GM23338 (cell line): Measurements from ENCODE around the gene ARMC9. TPM values are rescaled to one million over a fixed set of nuclear protein-coding genes. Genes with fewer than 3 reads are reported as not detected.
"Not testable (repeated sequence)": the region's sequence is repeated elsewhere in the genome, so short reads cannot be mapped to it uniquely, and the experiment has no call there.

Source experiments
- ATAC-seq: fragments of 200-7000 bp; cut with Tn5 transposase; 3 replicates; pipeline ENCODE4 v1.9.1; 2020
- DNase-seq: peaks from one replicate; pipeline ENCODE4 v3.0.0-alpha.2; 2015; ENCODE audit warnings: low spot score
- H2AFZ ChIP-seq: fragments of 200-600 bp; sonication (generic); 2 replicates; pipeline ENCODE4 v1.8.0; 2016; ENCODE audit warnings: antibody characterized with exemption, mild to moderate bottlenecking, moderate library complexity
- H3F3A ChIP-seq: fragments of 200-600 bp; sonication (generic); replicated peaks from 2 replicates; pipeline ENCODE4 v1.8.0; 2017; ENCODE audit warnings: antibody characterized with exemption, mixed run types, low read depth
- H3K27ac ChIP-seq: fragments of 200-600 bp; sonication (generic); 2 replicates; pipeline ENCODE4 v1.6.1; 2016; ENCODE audit warnings: low read depth
- H3K27me3 ChIP-seq: fragments of 200-600 bp; sonication (generic); 2 replicates; pipeline ENCODE4 v1.8.0; 2016; ENCODE audit warnings: mild to moderate bottlenecking, mixed run types, moderate library complexity; ENCODE audit not compliant: insufficient read depth
- H3K36me3 ChIP-seq: fragments of 200-600 bp; sonication (generic); 2 replicates; pipeline ENCODE4 v1.8.0; 2016; ENCODE audit warnings: mild to moderate bottlenecking; ENCODE audit not compliant: insufficient read depth
- H3K4me1 ChIP-seq: fragments of 200-600 bp; sonication (generic); 2 replicates; pipeline ENCODE4 v1.8.0; 2016; ENCODE audit warnings: mild to moderate bottlenecking, moderate library complexity; ENCODE audit not compliant: insufficient read depth
- H3K4me2 ChIP-seq: fragments of 200-600 bp; sonication (generic); 2 replicates; pipeline ENCODE4 v1.7.1; 2017; ENCODE audit warnings: mixed run types
- H3K4me3 ChIP-seq: fragments of 200-600 bp; sonication (generic); 2 replicates; pipeline ENCODE4 v1.6.1; 2016; ENCODE audit warnings: mixed run types
- H3K79me2 ChIP-seq: fragments of 200-600 bp; sonication (generic); replicated peaks from 2 replicates; pipeline ENCODE4 v1.8.0; 2017; ENCODE audit warnings: mild to moderate bottlenecking; ENCODE audit not compliant: insufficient read depth
- H3K9me2 ChIP-seq: fragments of 200-600 bp; sonication (generic); 2 replicates; pipeline ENCODE4 v1.8.0; 2017; ENCODE audit not compliant: insufficient read depth
- H4K20me1 ChIP-seq: fragments of 200-600 bp; sonication (generic); replicated peaks from 2 replicates; pipeline ENCODE4 v1.8.0; 2017; ENCODE audit warnings: mild to moderate bottlenecking; ENCODE audit not compliant: insufficient read depth
- H3K27ac Mint-ChIP-seq: 2 replicates; pipeline ENCODE4 v1.8.0; 2020; ENCODE audit warnings: inconsistent platforms, mild to moderate bottlenecking, moderate library complexity, mixed read lengths
- H3K27me3 Mint-ChIP-seq: 3 replicates; pipeline ENCODE4 v1.8.0; 2022; ENCODE audit warnings: low read depth, mild to moderate bottlenecking, moderate library complexity, mixed read lengths, inconsistent platforms; ENCODE audit not compliant: insufficient read depth, poor library complexity
- H3K36me3 Mint-ChIP-seq: 3 replicates; pipeline ENCODE4 v1.8.0; 2021; ENCODE audit warnings: low read depth, mild to moderate bottlenecking, inconsistent platforms, moderate library complexity, mixed read lengths
- H3K4me1 Mint-ChIP-seq: 3 replicates; pipeline ENCODE4 v1.8.0; 2020; ENCODE audit warnings: mild to moderate bottlenecking, inconsistent platforms, mixed read lengths
- H3K4me3 Mint-ChIP-seq: 3 replicates; pipeline ENCODE4 v1.8.0; 2021; ENCODE audit warnings: moderate library complexity, mild to moderate bottlenecking, inconsistent platforms, mixed read lengths
- H3K9me3 Mint-ChIP-seq: 3 replicates; pipeline ENCODE4 v1.8.0; 2020; ENCODE audit warnings: moderate library complexity, mild to moderate bottlenecking, inconsistent platforms, mixed read lengths
- CTCF ChIP-seq, 2 experiments: fragments of 200-600 bp in 1 of 2; sonication (generic) in 1 of 2; conservative IDR thresholded peaks; 2 replicates each; pipeline versions ENCODE4 v1.5.1 to v1.6.1; 2016 to 2017; ENCODE audit warnings: antibody characterized with exemption in 2 of 2, low read depth in 2 of 2, mild to moderate bottlenecking in 2 of 2, moderate library complexity in 1 of 2
- polyA plus RNA-seq: library from polyadenylated mRNA; unstranded; fragments of >200 nt; fragmentation: Nextera tagmentation; extraction: Ambion mirVana; gene quantifications from 2 replicates; pipeline ENCODE4 v1.2.1, GENCODE V29; 2016
- total RNA-seq: library from RNA; depleted of rRNA; stranded (reverse); fragments of >200 nt; shearing (Covaris generic); gene quantifications from 2 replicates; pipeline ENCODE4 v1.2.3, GENCODE V29; 2014

The ARMC9 gene
- total and polyA plus RNA-seq, 2 experiments from 2014 or later = 29.2 to 56.0 TPM

DNA sequence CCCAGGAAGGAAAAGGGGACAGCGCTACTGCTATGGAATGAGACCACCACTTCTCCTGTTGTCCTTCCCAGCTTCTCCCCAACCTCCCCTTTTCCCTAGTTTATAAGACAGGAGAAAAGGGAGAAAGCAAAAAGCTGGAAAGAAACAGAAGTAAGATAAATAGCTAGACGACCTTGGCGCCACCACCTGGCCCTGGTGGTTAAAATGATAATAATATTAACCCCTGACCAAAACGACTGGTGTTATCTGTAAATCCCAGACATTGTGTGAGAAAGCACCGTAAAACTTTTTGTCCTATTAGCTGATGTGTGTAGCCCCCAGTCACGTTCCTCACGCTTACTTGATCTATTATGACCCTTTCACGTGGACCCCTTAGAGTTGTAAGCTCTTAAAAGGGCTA, 202.2 kb downstream of the ARMC9 start:
- Histone ChIP-seq H3K27ac (peak overlapping the region; percentile 79; the same call in 1 of the 2 replicates), H3K79me2 (peaks cover 17% of the 10 kb centered on the region), H3K4me1 (peaks cover 19% of the 10 kb centered on the region; the same call in 1 of the 2 replicates), H3K4me2 (peak overlapping the region; percentile 38; the same call in 1 of the 2 replicates)
- not testable (repeated sequence) for DNase-seq, H3K9me2 ChIP-seq, H3K4me3 ChIP-seq, H3K9me3 Mint-ChIP-seq, H3K36me3 ChIP-seq, H4K20me1 ChIP-seq, ATAC-seq, H3K4me3 Mint-ChIP-seq, H3F3A ChIP-seq, H3K27me3 ChIP-seq, H2AFZ ChIP-seq
- Mint-ChIP-seq H3K36me3 (peaks cover 37% of the 10 kb centered on the region), H3K4me1 (peaks cover 65% of the 10 kb centered on the region), H3K27ac (peak overlapping the region; percentile 79), H3K27me3 (peaks cover 13% of the 10 kb centered on the region)
- peak; percentile 28 to 30; a peak in 3 of 4 replicates for TF ChIP-seq CTCF (conservative IDR thresholded peaks at IDR 0.05; ENCODE audit: low read depth in 2 of 2)

- H4K20me1 ChIP-seq, H3K4me3 Mint-ChIP-seq, DNase-seq, H3K4me2 ChIP-seq, H3K36me3 ChIP-seq, H3F3A ChIP-seq, H2AFZ ChIP-seq, H3K27ac ChIP-seq, H3K9me3 Mint-ChIP-seq, H3K9me2 ChIP-seq, H3K27me3 ChIP-seq, H3K4me3 ChIP-seq: not testable (repeated sequence)
- H3K27ac Mint-ChIP-seq = peak overlapping the region; percentile 25
- peaks cover 13% of the 10 kb centered on the region for H3K27me3 Mint-ChIP-seq
- ATAC-seq = peak; percentile 27; the same call in 2 of the 3 replicates
- peaks cover 37% of the 10 kb centered on the region for H3K36me3 Mint-ChIP-seq
- peaks cover 67% of the 10 kb centered on the region for H3K4me1 Mint-ChIP-seq
- peaks cover 17% of the 10 kb centered on the region for H3K79me2 ChIP-seq
- peaks cover 22% of the 10 kb centered on the region; the same call in 1 of the 2 replicates for H3K4me1 ChIP-seq
Observed at GRCh38 chr2:231401101-231401500, 202.7 kb downstream of the ARMC9 start.

- not testable (repeated sequence) for H3K27me3 ChIP-seq, DNase-seq, H3K4me3 ChIP-seq, H3K27ac ChIP-seq, H4K20me1 ChIP-seq, H2AFZ ChIP-seq, H3K4me3 Mint-ChIP-seq, H3K9me2 ChIP-seq, H3K27me3 Mint-ChIP-seq, H3F3A ChIP-seq, H3K4me2 ChIP-seq, H3K36me3 ChIP-seq, H3K79me2 ChIP-seq, ATAC-seq, H3K9me3 Mint-ChIP-seq
- peaks cover 27% of the 10 kb centered on the region for H3K4me1 ChIP-seq
- Mint-ChIP-seq H3K36me3 (peaks cover 33% of the 10 kb centered on the region), H3K4me1 (peaks cover 59% of the 10 kb centered on the region), H3K27ac (0 out of 2 replicates have a peak overlapping the region, but pooled peaks have one; percentile 8)
Observed at GRCh38 chr2:231403421-231404182, 205.2 kb downstream of the ARMC9 start.
